Ovary (tissue), 9 donors: ENCODE measurements around the gene XKR3. TPM values are rescaled to one million over a fixed set of nuclear protein-coding genes. Genes with fewer than 3 reads are reported as not detected.

ENCODE experiments used
- DNase-seq, 5 donors: peaks; one replicate each; pipeline ENCODE4 v3.0.0-alpha.2; 2019 to 2020
- H3K27ac ChIP-seq, 2 donors: fragments of 200-600 bp; one replicate each; pipeline versions ENCODE4 v1.5.1 to v1.8.0; 2019 to 2022
- H3K27me3 ChIP-seq: fragments of 200-600 bp; one replicate; pipeline ENCODE4 v1.8.0; 2022
- H3K36me3 ChIP-seq: fragments of 200-600 bp; sonication (generic); one replicate; pipeline ENCODE4 v1.5.1; 2019
- H3K4me1 ChIP-seq: one replicate; pipeline ENCODE4 v1.8.1; 2013; ENCODE audit warnings: mild to moderate bottlenecking, moderate library complexity; ENCODE audit not compliant: insufficient read depth
- H3K4me3 ChIP-seq: fragments of 200-600 bp; sonication (generic); one replicate; pipeline ENCODE4 v1.5.1; 2017
- H3K9me3 ChIP-seq, 2 donors: fragments of 200-600 bp in 1 of 2; sonication (generic) in 1 of 2; one replicate each; pipeline versions ENCODE4 v1.5.1 to v1.8.1; 2013 to 2019; ENCODE audit warnings: mild to moderate bottlenecking in 1 of 2, moderate library complexity in 1 of 2
- CTCF ChIP-seq, 3 donors: fragments of 450-650 bp in 2 of 3; fragments of 200-600 bp in 1 of 3; IDR thresholded peaks; one replicate each; pipeline versions ENCODE4 v1.5.1 to v1.8.0; 2016 to 2022; ENCODE audit warnings: antibody characterized with exemption in 3 of 3, mild to moderate bottlenecking in 1 of 3
- EP300 ChIP-seq: sonication (generic); formaldehyde crosslinking; IDR thresholded peaks from one replicate; pipeline ENCODE4 v1.6.1; 2017; ENCODE audit warnings: antibody characterized with exemption
- POLR2A ChIP-seq: fragments of 450-650 bp; IDR thresholded peaks from one replicate; pipeline ENCODE4 v1.6.1; 2017; ENCODE audit warnings: antibody characterized with exemption, mild to moderate bottlenecking, moderate library complexity
- WGBS, 3 donors: extraction: QIAGEN DNeasy Blood & Tissue Kit in 1 of 3; methylation state at CpG; one replicate each; pipeline versions ENCODE4 v1.1.5 to v1.1.7; 2013 to 2017; 5-methylcytosine and 5-hydroxymethylcytosine counted together
- intact Hi-C, 4 donors: fragments of 100-400 bp; cut with DNase I; formaldehyde crosslinking; loops; one replicate each; pipeline versions ENCODE4 v1.11.0 to v1.15.1; 2022 to 2023
- polyA plus RNA-seq, 2 donors: library from polyadenylated mRNA; stranded (reverse); fragments of 200-250 nt in 1 of 2; fragments of 350-450 nt in 1 of 2; fragmentation: Illumina TruSeq in 1 of 2; extraction: RNeasy Lipid Tissue Mini Kit (QIAGEN cat#74804) in 1 of 2; gene quantifications; one replicate each; pipeline ENCODE4 v1.2.3, GENCODE V29; 2013 to 2014
- total RNA-seq, 7 donors: library from RNA; depleted of rRNA in 2 of 7; stranded (reverse); fragments of >200 nt in 2 of 7; fragmentation: NEBNext Ultra II Directional in 3 of 7; extraction: Animal tissue kit (Norgen Biotek cat#: 25700) in 3 of 7; gene quantifications; one replicate each; pipeline versions ENCODE4 v1.1.0 to v1.2.4, GENCODE V29; 2016 to 2023
- donor health status: DM: no; HTN: no; CAD: no; lungs with moderate emphysema.
- donor health status: DM: no; HTN: no; CAD: no.
- donor health status: Bipolar disorder and iron deficiency.
- donor health status: DM: yes; HTN: yes; CAD: no.
- donor health status: DM: no; HTN: no; CAD: no.
- donor health status: DM: yes; HTN: yes; CAD: no.

Gene XKR3
- total and polyA plus RNA-seq, 9 donors = not detected

DNA sequence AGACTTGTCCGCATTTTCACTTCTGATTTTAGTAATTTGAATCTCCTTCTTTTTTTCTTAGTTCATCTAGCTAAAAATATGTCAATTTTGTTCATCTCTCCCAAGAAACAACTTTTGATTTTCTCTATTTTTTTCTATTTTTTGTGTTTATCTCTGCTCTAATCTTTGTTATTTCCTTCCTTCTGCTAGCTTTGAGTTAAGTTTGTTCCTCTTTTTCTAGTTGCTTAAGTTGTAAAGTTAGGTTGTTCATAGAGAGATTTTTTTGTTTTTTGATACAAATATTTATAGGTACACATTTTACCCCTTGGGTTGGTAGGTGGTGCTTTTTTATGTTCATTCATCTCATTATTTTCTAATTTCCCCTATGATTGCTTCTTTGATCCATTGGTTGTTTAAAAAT lies 22.1 kb upstream of the XKR3 start:
- Histone ChIP-seq H3K4me3 (no peak overlapping the region), H3K4me1 (no peaks in the 10 kb centered on the region), H3K36me3 (no peaks in the 10 kb centered on the region), H3K9me3 (no peaks in the 10 kb centered on the region), H3K27ac (no peak overlapping the region), H3K27me3 (no peaks in the 10 kb centered on the region)
- DNase-seq = no peak
- WGBS, 3 donors = 79 to 85% (median 85%) methylated on average over 1 of the region's 1 CpG
- TF ChIP-seq CTCF (IDR thresholded peaks at IDR 0.05) = no peak
- TF ChIP-seq EP300 = no peak
- TF ChIP-seq POLR2A = no peak
- intact Hi-C loops = no loop called here

GRCh38 chr22:16845881-16846280 lies 20.7 kb upstream of the XKR3 start:
- TF ChIP-seq POLR2A (no peak), EP300 (no peak), CTCF (IDR thresholded peaks at IDR 0.05) (no peak)
- Histone ChIP-seq H3K36me3 (no peaks in the 10 kb centered on the region), H3K27me3 (no peaks in the 10 kb centered on the region), H3K27ac (no peak overlapping the region), H3K4me3 (no peak overlapping the region), H3K9me3 (no peaks in the 10 kb centered on the region), H3K4me1 (no peaks in the 10 kb centered on the region)
- intact Hi-C loops = no loop called here
- 59 to 87% (median 68%) methylated on average over 5 to 7 of the region's 7 CpGs for WGBS, 3 donors
- DNase-seq = no peak

DNA sequence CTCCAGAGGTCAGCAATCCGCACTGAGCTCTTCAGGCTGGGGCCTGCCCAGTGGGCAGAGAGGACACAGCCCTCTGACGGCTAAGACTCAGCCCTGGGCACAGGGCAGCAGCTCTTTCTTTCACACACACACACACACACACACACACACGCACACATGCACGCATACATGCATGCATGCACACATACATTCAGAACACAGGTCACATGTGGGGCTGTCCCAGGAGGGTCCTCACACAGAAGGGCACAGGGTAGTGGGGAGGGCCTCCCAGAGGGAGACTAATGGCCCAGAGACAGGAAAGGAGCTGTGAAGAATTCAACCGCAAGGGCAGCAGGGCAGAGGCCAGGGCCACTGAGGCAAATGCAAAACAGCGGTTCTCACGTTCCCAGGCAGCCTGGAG lies 20.3 kb upstream of the XKR3 start:
- H3K27ac ChIP-seq = no peak overlapping the region
- H3K27me3 ChIP-seq = no peaks in the 10 kb centered on the region
- H3K36me3 ChIP-seq = no peaks in the 10 kb centered on the region
- intact Hi-C loops = no loop called here
- H3K4me3 ChIP-seq = no peak overlapping the region
- no peaks in the 10 kb centered on the region for H3K9me3 ChIP-seq
- H3K4me1 ChIP-seq = no peaks in the 10 kb centered on the region
- no peak for TF ChIP-seq POLR2A
- TF ChIP-seq EP300 = no peak
- no peak for TF ChIP-seq CTCF (IDR thresholded peaks at IDR 0.05)
- WGBS, 3 donors = 82 to 96% (median 93%) methylated on average over 7 of the region's 7 CpGs
- DNase-seq = no peak

DNA sequence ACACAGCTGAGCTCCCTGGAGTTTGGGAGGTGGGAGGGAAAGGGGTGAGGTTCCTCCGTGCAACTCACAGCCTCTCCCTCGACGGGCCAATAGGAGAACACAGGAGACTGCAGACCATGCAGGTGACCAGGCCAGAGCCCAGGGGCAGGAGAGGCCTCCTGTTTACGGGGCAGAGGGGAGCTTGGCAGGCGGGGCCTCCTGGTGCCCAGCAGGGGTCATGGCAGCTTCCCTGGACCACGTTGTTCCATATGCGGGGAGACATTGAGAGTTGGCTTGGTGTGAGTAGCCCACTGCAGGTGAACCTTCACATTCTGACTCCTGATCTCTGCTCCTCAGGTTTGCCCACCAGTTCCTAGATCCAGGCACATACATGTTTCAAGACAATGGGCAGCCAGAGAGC lies 19.3 kb upstream of the XKR3 start:
- Histone ChIP-seq H3K27me3 (no peaks in the 10 kb centered on the region), H3K27ac (no peak overlapping the region), H3K36me3 (no peaks in the 10 kb centered on the region), H3K4me1 (no peaks in the 10 kb centered on the region), H3K9me3 (no peaks in the 10 kb centered on the region), H3K4me3 (no peak overlapping the region)
- intact Hi-C loops = no loop called here
- TF ChIP-seq EP300 (no peak), CTCF (IDR thresholded peaks at IDR 0.05) (no peak), POLR2A (no peak)
- no peak for DNase-seq
- 69 to 80% (median 79%) methylated on average over 7 of the region's 7 CpGs for WGBS, 3 donors

DNA sequence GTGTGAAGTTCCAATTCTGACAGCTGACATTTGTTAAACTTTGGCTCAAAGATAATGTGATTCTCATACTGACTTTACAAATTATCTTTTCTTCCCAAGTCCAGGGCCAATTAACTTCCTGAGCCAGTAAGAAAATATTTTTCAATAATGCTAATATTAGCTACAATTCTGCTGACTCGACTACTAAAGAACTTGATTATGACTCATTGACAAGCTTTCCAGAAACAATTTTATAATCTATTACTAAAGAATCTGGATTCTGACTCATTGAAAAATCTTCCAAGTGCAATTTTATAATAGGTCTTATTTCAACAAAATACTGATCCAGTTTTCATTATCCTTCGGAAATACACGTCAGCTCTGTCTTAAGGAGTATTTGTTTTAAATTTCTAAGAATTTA lies 12.9 kb upstream of the XKR3 start:
- H3K4me1 ChIP-seq = no peaks in the 10 kb centered on the region
- H3K27ac ChIP-seq = no peak overlapping the region
- TF ChIP-seq CTCF (IDR thresholded peaks at IDR 0.05) = no peak
- H3K27me3 ChIP-seq = no peaks in the 10 kb centered on the region
- intact Hi-C loops = loop anchor here in 1 of 4 donors (5.0 kb wide), 1 partner anchor 284 kb away; the partner anchor contains the start of gene TMEM121B
- H3K36me3 ChIP-seq = no peaks in the 10 kb centered on the region
- 25 to 49% (median 26%) methylated on average over 3 of the region's 3 CpGs for WGBS, 3 donors
- DNase-seq = no peak
- no peak overlapping the region for H3K4me3 ChIP-seq
- no peaks in the 10 kb centered on the region for H3K9me3 ChIP-seq
